Right atrium auricular region (tissue), 2 donors: Measurements from ENCODE around the gene SRGAP1. TPM values are rescaled to one million over a fixed set of nuclear protein-coding genes. Genes with fewer than 3 reads are reported as not detected.

Experiments
- DNase-seq: peaks from one replicate; pipeline ENCODE4 v3.0.0-alpha.2; 2019; ENCODE audit warnings: low spot score
- H3K27ac ChIP-seq, 2 donors: fragments of 200-600 bp; sonication (generic); 1 replicate in 1 of 2; 2 replicates in 1 of 2; pipeline ENCODE4 v1.5.1; 2016 to 2019
- H3K27me3 ChIP-seq, 2 donors: fragments of 200-600 bp; sonication (generic); one replicate each; pipeline versions ENCODE4 v1.5.1 to v1.6.0; 2017 to 2019
- H3K36me3 ChIP-seq: fragments of 200-600 bp; sonication (generic); one replicate; pipeline ENCODE4 v1.5.1; 2016
- H3K4me1 ChIP-seq, 2 donors: fragments of 200-600 bp; sonication (generic); one replicate each; pipeline versions ENCODE4 v1.5.1 to v1.6.0; 2017 to 2019
- H3K4me3 ChIP-seq, 2 donors: fragments of 200-600 bp; sonication (generic); 1 replicate in 1 of 2; 2 replicates in 1 of 2; pipeline ENCODE4 v1.5.1; 2017 to 2019; ENCODE audit warnings: mild to moderate bottlenecking in 1 of 2, moderate library complexity in 1 of 2
- H3K9me3 ChIP-seq, 2 donors: fragments of 200-600 bp; sonication (generic); one replicate each; pipeline ENCODE4 v1.5.1; 2019
- CTCF ChIP-seq, 2 donors: fragments of 200-600 bp; sonication (generic); IDR thresholded peaks; one replicate each; pipeline ENCODE4 v1.5.1; 2019; ENCODE audit warnings: antibody characterized with exemption in 2 of 2
- total RNA-seq, 2 donors: library from RNA; depleted of rRNA; stranded (reverse); fragments of >200 nt; gene quantifications; one replicate each; pipeline ENCODE4 v1.1.0, GENCODE V29; 2016

The SRGAP1 gene
- total RNA-seq, 2 donors from 2014 or later: 1.4 to 3.3 TPM

- Histone ChIP-seq H3K4me1 (peaks cover 0 to 14% of the 10 kb centered on the region in 2 donors), H3K27me3 (no peaks in the 10 kb centered on the region), H3K27ac (no peak overlapping the region), H3K9me3 (no peaks in the 10 kb centered on the region), H3K4me3 (no peak overlapping the region), H3K36me3 (no peaks in the 10 kb centered on the region)
- DNase-seq: no peak
- TF ChIP-seq CTCF (IDR thresholded peaks at IDR 0.05): no peak
These were observed 68.2 kb downstream of the SRGAP1 start for GRCh38 chr12:63912651-63913050.

- no peaks in the 10 kb centered on the region for H3K9me3 ChIP-seq
- no peak for TF ChIP-seq CTCF (IDR thresholded peaks at IDR 0.05)
- no peak overlapping the region for H3K27ac ChIP-seq
These were observed 69.4 kb downstream of the SRGAP1 start for GRCh38 chr12:63913929-63914328.

GRCh38 chr12:63915105-63915800 is 70.8 kb downstream of the SRGAP1 start:
- H3K9me3 ChIP-seq: no peaks in the 10 kb centered on the region
- H3K4me3 ChIP-seq: no peak overlapping the region
- H3K36me3 ChIP-seq: no peaks in the 10 kb centered on the region
- H3K27ac ChIP-seq: no peak overlapping the region
- no peak for DNase-seq
- no peaks in the 10 kb centered on the region for H3K27me3 ChIP-seq
- TF ChIP-seq CTCF (IDR thresholded peaks at IDR 0.05): no peak
- peaks cover 0 to 14% of the 10 kb centered on the region in 2 donors for H3K4me1 ChIP-seq

More at GRCh38 chr12:63913929-63914328, 69.4 kb downstream of the SRGAP1 start:
- Histone ChIP-seq H3K36me3 (no peaks in the 10 kb centered on the region), H3K4me1 (peaks cover 0 to 14% of the 10 kb centered on the region in 2 donors), H3K4me3 (no peak overlapping the region), H3K27me3 (no peaks in the 10 kb centered on the region)
- DNase-seq: no peak

- Histone ChIP-seq H3K4me1 (peaks cover 0 to 7% of the 10 kb centered on the region in 2 donors), H3K27me3 (no peaks in the 10 kb centered on the region), H3K36me3 (no peaks in the 10 kb centered on the region), H3K4me3 (no peak overlapping the region), H3K27ac (no peak overlapping the region), H3K9me3 (no peaks in the 10 kb centered on the region)
- no peak for TF ChIP-seq CTCF (IDR thresholded peaks at IDR 0.05)
- no peak for DNase-seq
These were observed 72.3 kb downstream of the SRGAP1 start for GRCh38 chr12:63916561-63917476.

- no peak overlapping the region for H3K27ac ChIP-seq
These were observed 73.0 kb downstream of the SRGAP1 start for GRCh38 chr12:63917477-63917862.

More at GRCh38 chr12:63917477-63917862, 73.0 kb downstream of the SRGAP1 start:
- no peak for DNase-seq
- H3K36me3 ChIP-seq: no peaks in the 10 kb centered on the region
- peaks cover 0 to 4% of the 10 kb centered on the region in 2 donors for H3K4me1 ChIP-seq
- no peak overlapping the region for H3K4me3 ChIP-seq
- no peak for TF ChIP-seq CTCF (IDR thresholded peaks at IDR 0.05)
- H3K9me3 ChIP-seq: no peaks in the 10 kb centered on the region
- no peaks in the 10 kb centered on the region for H3K27me3 ChIP-seq
